GM18520 (cell line): ENCODE data around the gene HBS1L.

Source experiments
- ATAC-seq: cut with Tn5 transposase; IDR thresholded peaks from one replicate; pipeline ENCODE4 v1.9.1; 2021; ENCODE audit not compliant: unreplicated experiment

HBS1L gene

DNA sequence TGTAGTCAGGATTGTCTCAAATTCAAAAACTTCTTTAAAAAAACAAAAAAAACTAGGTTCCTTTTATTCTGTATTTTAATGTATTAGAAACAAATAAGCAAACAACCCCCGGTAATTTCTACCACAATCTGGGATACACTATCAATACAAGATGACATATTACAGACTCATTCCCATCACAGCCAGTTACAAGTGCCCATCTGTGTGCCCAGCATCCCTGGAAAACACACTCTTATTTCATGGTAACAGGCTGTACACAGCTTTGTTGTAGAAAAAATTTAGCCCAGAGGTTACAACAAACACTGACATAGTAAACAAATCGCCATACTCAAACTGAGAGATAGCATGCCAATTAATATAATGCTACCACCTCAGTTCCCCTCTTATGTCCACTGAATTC lies 16.3 kb downstream of the HBS1L start:
- no peak for ATAC-seq

DNA sequence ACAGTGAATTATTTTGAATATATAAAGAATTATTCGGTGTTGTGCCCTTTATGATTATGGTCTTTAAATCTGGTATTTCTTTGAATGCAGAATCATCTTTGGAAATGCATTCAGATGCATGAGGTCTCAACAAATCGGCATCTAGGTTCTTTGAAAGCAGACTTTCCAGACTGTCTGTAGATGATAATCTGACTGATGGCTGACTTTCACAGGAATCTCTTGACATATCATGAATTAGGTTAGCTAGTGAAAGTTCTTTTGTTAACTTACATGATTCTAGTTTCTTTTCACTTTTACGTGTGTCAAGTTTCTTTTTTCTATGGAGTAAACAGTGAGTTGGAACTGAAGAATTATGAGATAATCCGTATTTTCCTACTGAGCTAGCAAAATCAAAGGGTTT lies 17.1 kb downstream of the HBS1L start:
- no peak for ATAC-seq

DNA sequence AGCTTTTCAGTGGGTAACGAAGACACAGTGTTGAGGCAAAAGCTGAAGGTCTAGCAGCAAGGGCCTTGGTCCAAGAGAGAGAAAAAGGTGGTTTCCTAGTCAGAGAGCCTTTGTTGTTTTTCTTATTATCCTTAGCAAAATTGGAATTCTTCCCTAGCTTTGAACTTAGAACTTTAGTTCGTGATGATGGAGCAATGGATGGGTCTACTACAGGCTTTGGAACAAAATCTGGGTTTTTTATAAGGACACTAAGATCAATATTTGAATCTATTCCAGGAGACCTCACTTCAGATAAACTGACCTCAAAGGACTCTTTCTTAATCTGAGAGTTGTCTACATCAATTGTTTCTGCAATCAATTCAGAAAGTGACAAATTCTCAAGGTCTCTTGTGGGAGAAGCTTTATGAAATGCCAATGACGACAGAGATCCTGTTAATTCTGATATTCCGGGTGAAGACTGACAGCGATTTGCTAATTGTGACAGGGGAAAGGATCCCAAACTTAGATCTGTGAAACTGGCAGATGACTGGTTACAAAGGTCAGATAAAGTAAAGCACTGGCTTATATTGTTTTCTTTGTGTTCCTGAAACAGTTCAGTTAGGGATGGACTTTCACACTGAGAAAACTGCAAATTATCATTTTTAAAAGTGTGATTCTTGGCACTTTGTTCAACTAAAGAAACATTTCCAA lies 17.7 kb downstream of the HBS1L start:
- no peak for ATAC-seq

DNA sequence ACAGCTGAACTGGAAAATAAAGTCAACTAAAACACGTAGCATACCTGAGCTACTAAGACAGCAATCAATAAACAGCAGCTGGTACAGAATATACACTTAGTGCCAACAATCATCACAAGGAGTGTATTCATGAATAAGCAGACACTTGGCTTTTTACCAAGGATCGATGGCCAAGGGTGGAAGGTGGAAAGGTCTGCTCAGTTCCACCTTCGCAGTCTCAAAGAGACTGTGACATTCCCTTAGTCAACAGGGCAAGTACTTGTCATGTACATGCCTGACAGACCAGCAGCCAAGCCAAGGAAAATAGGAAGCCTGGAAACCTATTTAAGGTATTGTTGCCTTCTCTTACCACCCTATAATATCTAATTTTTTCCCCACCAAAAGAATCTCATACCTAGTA lies 21.4 kb downstream of the HBS1L start:
- no peak for ATAC-seq

DNA sequence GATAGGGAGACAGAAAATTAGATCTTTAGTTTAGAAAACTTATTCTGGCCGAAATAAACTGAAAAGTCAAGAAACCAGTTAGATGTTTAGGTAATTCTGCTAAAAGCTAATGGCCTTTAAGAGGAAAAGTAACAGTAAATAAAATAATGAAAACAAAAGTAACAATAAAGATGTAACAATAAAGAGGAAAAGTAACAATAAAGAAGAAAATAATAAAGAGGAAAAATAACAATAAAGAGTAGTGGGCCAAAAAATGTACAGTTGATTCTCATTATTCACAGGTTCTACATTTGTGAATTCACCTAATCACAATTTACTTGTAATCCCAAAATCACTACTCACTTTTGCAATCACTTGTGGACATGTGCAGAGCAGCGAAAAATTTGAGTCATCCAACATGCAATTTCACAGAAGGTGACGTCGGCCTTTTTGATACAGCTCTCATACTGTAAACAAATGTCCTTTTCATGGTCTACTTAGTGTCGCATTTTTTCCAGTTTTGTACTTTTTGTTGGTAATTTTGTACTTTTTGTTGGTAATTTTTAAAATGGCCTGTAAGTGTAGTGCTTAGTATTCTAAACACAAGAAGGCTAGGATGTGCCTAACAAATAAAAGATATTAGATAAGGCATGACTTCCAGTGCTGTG lies 24.0 kb downstream of the HBS1L start:
- no peak for ATAC-seq

DNA sequence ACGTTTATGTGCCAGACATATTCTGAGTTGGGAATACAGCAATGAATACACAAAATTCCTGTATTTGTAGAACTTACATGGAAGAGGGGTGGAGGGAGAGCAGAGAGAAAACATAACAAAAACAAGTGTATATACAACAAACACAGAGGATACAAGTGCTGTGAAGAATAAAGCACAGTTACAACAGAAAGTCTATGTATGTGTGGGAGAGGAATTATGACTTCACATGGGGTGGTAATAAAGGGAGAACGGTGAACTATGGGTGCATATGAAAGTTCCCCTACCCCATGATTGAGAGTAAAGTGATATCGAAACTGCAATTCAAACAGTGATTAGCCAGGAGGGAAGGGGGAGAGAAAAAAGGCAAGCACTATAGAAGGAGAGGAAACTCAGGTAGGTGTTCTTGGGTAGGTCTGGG lies 24.6 kb downstream of the HBS1L start:
- peak; percentile 90 for ATAC-seq

DNA sequence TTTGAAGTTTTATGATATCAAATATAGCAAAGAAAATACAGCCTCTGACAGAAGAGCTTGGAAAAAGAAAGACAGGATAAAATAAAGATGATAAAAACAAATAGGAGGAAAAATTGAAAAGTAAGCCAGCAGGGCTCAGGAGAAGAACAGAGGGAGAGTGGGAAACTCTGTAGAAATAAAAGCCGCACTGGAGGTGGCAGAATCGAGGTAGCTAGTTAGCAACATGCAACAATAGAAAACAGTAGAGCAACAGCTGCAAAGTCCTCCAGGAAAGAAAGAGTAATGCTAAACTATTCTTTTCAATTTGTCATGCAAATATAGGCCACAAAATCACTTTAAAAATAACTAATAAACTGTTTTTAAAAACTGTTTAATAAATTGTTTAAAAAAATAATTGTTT lies 28.8 kb downstream of the HBS1L start:
- no peak for ATAC-seq

DNA sequence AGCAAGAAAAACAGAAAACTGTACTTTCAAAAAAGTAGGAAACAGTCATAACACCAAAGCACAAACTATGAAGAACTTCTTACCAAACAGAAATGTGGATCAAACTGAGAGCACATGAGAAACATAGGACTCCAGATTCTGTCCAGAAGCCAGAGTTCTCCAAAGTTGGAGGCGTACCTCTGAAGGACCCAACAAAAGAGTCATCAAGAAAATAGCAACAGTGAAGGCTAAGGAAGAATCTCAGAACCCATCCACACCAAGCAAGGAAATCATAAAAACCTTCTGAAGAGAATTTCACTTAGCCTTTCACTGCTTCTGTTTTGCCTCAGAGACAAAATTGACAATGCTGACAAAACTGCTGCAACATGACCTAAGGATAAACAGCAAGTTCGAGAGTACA lies 29.4 kb downstream of the HBS1L start:
- no peak for ATAC-seq

DNA sequence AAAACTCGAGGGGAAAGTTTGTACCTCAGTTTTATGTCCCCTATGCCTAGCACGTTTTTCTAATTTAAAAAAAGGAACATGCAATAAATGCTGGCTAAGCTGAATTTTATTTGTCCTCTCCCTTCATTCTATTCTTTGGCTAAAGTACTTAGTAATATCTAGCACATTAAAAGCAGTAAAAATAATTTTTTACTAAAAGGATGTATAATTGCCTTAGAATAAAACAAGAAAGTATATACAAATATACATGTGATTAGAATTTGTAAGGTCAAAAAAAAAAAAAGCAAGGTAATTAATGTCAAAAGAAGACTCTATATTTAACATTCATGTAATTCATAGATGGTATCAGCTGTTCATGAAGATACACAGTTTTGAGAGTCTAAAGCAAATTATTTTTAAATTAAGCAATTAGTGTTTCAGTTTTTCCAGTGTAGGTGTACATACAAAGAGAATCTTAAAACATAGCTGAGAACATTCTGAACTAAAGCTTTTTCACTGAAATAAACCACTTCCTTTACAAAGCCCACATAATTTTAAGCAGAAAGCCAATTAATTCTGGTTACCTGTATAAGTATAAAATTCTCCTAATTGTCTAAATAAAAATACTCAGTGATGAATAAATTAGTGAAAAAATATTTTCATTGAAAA lies 32.4 kb downstream of the HBS1L start:
- no peak for ATAC-seq

DNA sequence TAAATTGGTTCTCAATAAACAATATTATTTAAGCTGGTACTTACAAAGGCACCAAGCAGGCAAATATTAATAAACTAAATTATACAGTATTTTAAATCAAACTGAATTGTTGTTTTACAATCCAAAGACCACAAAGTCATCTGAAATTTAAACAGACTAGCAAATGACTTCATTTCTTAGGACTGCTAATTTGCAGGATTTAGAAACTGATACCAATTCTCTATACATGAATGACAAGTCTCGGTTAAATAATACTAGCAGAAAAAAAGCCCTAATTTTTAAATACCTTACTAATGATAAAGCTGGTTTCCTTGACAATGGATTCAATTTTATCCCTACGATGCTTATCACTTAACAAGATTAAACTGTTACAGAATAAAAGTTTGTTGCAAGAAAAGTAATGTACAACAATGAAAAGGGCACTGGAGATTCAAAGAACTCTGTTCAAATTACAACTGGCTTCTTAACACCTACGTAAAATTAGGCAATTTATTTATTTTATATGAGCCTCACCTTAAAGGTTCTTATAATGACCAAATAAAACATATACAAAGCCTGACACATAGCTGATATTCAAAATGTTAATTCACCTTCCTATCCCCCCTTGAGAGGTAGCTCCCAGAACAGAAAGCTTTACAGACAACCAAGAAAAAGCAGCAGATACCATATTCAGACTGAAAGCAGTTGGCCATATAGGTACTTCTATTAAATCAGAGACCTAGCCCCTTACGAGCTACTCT lies 33.1 kb downstream of the HBS1L start:
- ATAC-seq = peak; percentile 37

DNA sequence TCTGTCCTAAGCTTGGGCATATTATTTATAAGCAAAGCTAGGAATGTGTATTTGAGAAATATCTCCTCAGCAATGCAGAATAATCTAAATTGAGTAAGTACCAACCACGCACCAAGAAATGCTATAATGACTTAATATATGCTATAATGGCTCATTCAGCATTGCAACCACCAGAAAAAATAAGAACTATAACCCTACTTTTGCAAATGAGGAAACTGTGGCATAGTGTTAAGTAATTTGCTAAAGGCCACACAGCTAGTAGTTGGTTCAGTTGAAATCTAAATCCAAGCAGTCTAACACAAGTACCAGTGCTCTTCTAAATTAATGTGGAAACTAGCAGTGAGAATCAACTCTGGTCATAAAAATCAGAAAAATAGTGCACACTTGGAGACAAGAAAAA lies 35.7 kb downstream of the HBS1L start:
- no peak for ATAC-seq

DNA sequence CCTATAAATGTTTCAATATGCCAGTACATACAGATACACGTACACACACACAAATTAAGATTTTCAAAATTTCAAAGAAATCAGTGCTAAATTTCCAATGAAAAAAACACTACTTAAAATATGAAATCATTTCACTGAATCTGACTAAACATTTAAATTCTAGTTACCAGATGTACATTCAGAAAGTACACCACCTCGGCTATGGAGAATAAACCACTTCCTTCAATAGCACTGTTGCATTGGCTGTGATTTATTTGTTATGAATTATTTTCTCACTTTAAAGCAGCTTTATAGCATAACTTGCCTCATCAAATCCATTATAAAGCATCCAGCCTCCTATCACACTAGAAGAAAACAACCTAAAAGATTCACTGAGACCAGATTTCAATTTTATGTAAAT lies 36.6 kb downstream of the HBS1L start:
- no peak for ATAC-seq

DNA sequence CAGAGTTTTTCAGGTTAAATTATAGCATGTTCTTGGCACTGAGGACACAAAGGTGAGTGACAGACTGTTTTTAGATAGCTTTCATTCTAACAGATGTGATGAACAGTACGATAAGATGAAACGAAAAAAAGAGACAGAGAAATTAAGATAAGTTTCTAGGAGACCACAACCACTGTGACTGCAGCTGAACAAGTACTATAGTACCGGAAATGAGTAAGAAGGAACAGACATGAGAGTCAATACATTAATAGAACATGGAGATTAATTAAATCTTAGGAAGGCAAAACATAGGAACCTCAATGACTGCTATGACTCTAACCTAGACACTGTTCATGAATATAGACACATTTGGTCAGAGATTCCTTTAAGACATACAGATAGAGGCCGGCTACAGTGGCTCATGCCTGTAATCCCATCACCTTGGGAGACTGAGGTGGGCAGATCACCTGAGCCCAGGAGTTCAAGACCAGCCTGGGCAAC lies 40.2 kb downstream of the HBS1L start:
- peak; percentile 86 for ATAC-seq

DNA sequence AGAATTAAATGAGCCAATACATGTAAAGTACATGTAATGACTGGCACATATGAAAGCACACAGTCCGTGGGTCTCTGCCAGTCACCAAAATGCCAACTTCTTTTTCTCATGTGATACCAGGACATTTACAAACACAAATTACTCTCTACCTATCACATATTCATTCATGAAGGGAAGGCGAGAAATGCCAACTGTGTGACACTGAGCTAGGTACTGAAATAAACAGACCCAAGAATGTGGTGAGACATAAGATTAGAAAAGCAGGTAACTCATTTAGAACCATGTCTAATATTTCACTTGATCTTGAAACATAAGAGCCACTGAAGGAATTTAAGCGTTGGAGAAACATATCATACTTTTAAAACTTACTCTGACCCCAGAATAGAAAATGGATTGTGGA lies 41.4 kb downstream of the HBS1L start:
- no peak for ATAC-seq

DNA sequence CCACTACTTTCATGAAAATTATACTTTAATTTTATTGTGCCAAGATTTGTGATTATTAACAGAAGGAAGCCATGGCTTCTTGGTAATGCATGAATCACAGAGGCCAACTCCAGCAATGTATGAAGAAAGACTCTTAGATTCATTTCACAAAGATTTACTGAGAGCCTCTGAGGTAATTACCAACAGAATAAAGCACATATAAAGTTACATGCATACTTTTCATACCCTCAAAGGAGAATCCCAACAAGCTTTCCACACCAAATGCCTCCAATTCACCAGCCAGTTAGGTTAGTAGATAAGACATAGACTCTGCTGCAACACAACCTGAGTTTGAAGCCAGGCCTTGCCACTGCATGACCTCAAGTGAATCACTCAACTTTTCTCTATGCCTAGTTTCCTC lies 41.9 kb downstream of the HBS1L start:
- no peak for ATAC-seq

DNA sequence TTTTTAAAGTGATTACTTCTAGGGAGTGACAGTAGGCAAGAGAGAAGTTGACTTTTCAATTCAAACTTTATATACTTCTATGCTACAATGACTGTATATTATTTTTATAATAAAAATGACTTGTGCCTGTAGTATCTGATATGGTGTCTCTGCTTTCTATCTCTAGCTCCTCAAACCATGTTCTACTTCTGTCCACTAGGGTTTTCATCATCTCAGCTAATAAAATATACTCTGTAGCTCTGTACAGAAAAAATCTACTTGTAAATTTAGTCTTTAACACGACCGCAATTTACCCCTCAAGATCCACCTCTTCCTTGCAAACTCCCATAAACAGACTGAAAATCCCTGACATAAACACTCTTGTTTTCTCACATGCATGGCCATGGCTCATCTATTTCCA lies 42.3 kb downstream of the HBS1L start:
- no peak for ATAC-seq

DNA sequence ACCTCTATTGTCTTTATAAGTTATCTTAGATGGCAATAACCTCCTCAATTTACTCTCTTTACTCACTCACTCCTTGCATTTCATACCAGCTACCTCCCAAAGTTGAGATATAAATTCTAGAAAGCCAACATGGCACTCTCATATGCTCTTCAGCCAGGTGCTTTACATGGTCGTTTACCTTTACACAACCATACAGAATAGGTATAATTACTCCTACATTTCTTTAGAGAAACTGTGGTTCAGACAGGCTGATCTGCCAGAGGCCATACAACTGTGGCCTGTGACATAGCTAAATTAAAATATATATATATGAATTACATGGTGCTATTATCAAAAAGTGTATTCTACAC lies 45.7 kb downstream of the HBS1L start:
- ATAC-seq = peak; percentile 5

DNA sequence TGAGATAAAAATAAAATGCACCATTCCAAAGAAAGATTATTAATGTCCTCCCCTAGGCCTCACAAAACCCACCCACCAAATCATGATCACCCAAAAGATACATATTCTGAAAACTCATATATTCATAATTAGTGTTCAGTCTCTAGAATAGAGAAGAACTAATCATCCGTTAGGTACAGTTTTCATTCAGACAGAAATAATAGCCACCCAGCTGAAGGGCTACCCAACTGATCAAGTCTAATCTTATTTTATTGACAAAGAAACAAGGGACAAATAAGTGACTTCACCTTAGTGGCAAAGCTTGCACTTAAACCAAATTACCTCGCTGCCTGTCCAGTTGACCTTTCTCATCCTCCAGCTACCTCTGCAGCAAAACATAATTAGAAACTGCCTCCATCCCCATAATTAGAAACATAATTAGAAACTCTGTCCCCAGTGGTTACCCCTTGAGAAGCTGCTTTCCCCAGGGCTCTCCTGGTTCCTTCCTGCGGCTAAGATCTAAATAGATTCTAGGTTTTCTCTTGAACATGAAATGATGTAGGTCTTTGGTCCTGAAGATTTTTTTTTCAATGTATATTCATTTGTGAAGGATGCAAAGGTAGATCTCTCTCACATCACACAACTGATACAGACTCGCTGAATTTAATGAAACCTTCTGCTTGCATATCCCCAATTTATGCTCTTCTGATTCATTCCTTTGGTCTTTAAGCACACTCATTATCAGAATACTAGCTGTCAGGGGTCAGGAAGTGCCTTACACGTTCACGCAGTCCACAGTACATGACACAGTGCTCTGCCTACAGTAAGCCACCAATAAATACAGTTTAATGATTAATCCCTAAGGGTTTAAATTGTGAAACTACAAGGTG lies 46.3 kb downstream of the HBS1L start:
- peak; percentile 81 for ATAC-seq

DNA sequence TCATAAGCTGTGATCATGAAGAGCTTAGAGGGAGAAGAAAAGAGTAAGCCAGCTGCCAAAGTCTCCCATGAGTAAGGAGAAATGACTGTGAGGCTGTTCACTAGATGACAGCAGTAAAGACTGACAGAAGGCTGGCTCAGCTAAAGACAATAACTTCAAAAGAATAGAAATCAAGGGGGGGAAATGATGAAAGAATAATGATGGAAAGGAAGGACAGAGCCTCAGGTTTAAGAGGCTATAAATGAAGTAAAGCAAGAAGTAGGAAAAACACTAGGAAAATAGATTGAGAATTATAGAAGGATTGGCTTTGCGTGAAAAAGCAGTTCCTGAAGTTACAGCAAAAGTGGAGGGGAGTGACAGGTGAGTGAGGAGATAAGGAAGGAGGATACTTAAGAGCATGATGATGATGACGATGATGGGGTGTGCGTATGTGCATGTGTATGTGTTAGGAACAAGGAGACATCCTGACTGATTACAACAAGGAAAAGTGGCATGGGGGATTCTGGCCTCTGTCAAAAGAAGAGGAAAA lies 48.2 kb downstream of the HBS1L start:
- ATAC-seq = no peak

DNA sequence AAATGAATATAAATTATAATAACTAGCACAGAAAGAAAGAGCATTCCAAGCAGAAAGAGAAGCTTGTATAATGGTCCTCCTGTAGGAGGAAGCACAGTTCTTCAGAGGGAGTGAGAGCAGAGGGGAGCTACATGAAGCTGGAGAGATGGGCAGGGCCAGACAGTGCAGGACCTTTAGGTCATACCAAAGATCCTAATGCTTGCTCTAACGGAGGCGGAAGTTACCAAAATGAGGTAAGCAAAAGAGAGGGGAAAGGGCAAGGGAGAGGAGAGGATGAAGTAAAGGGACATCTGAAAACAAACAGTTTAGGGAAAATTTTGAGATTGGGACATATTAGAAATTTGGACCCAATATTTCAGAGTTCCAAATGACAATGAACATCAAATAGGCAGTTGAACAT lies 50.2 kb downstream of the HBS1L start:
- no peak for ATAC-seq
